Ishikawa (cell line): Measurements from ENCODE around the gene SLC35C1.

Experiments used
- CEBPB ChIP-seq: IDR thresholded peaks from 2 replicates; pipeline ENCODE4 v1.6.1; 2012
- CREB1 ChIP-seq: IDR thresholded peaks from 2 replicates; pipeline ENCODE4 v1.6.1; 2012; ENCODE audit warnings: low read depth
- EP300 ChIP-seq: IDR thresholded peaks from 2 replicates; pipeline ENCODE4 v1.6.1; 2012; ENCODE audit warnings: borderline replicate concordance

- TF ChIP-seq CREB1 (no peak), EP300 (no peak), CEBPB (no peak)
Measured at GRCh38 chr11:45855308-45855707, 50.4 kb downstream of the SLC35C1 start.
